Suprapubic skin (tissue), 4 donors: ENCODE measurements around the gene COBLL1. TPM values are rescaled to one million over a fixed set of nuclear protein-coding genes. Genes with fewer than 3 reads are reported as not detected.

Experiments
- DNase-seq, 2 donors: peaks; one replicate each; pipeline ENCODE4 v3.0.0-alpha.2; 2019; ENCODE audit warnings: low spot score in 2 of 2
- H3K27ac ChIP-seq: fragments of 200-600 bp; sonication (generic); one replicate; pipeline ENCODE4 v1.5.1; 2019
- H3K27me3 ChIP-seq: fragments of 200-600 bp; sonication (generic); one replicate; pipeline ENCODE4 v1.5.1; 2019
- H3K36me3 ChIP-seq: fragments of 200-600 bp; sonication (generic); one replicate; pipeline ENCODE4 v1.5.1; 2019
- H3K4me1 ChIP-seq: fragments of 200-600 bp; sonication (generic); one replicate; pipeline ENCODE4 v1.5.1; 2019
- H3K4me3 ChIP-seq: fragments of 200-600 bp; sonication (generic); one replicate; pipeline ENCODE4 v1.5.1; 2019; ENCODE audit warnings: mild to moderate bottlenecking
- H3K9me3 ChIP-seq: fragments of 200-600 bp; sonication (generic); one replicate; pipeline ENCODE4 v1.5.1; 2019
- EP300 ChIP-seq: sonication (generic); formaldehyde crosslinking; IDR thresholded peaks from one replicate; pipeline ENCODE4 v1.6.1; 2017; ENCODE audit warnings: antibody characterized with exemption
- POLR2A ChIP-seq, 2 donors: fragments of 450-650 bp; IDR thresholded peaks; one replicate each; pipeline ENCODE4 v1.6.1; 2017; ENCODE audit warnings: antibody characterized with exemption in 2 of 2, mild to moderate bottlenecking in 2 of 2, moderate library complexity in 2 of 2
- POLR2AphosphoS5 ChIP-seq, 3 donors: sonication (generic); formaldehyde crosslinking; IDR thresholded peaks; one replicate each; pipeline ENCODE4 v1.6.1; 2017; ENCODE audit warnings: antibody characterized with exemption in 3 of 3
- WGBS: methylation state at CpG from one replicate; pipeline ENCODE4 v1.1.5; 2018; 5-methylcytosine and 5-hydroxymethylcytosine counted together
- total RNA-seq, 4 donors: library from RNA; depleted of rRNA; stranded (reverse); fragments of >200 nt; gene quantifications; one replicate each; pipeline ENCODE4 v1.1.0, GENCODE V29; 2016
- TF ChIP-seq, protein P1 (sequence below), 2 donors: fragments of 200-600 bp in 1 of 2; fragments of 450-650 bp in 1 of 2; sonication (generic) in 1 of 2; IDR thresholded peaks; one replicate each; pipeline ENCODE4 v1.5.1; 2016 to 2019; ENCODE audit warnings: antibody characterized with exemption in 2 of 2, mild to moderate bottlenecking in 1 of 2, moderate library complexity in 1 of 2

The COBLL1 gene
- total RNA-seq, 4 donors from 2014 or later = 36.2 to 170 (median 61.0) TPM

DNA sequence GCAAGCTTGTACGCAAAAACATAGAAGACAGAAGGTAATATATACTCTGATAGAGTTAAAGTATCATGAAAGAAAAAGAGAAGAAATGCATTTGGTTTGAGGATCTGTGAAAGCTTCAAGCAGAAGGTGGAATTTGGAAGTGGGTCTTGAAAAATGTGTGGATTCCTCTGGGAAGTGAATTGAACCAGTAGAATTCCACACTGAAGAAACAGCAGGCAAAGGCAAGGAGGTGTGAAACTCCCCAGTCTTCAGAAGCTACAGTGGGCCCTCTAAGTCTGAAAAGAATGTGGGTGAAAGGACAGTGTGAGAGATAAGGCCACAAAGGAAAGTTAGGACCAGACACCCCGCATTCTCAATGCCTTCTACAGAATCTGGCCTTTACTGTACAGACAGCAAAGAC, 25.6 kb downstream of the COBLL1 start:
- TF ChIP-seq POLR2A (IDR thresholded peaks at IDR 0.05) = no peak
- TF ChIP-seq, protein P1, sequence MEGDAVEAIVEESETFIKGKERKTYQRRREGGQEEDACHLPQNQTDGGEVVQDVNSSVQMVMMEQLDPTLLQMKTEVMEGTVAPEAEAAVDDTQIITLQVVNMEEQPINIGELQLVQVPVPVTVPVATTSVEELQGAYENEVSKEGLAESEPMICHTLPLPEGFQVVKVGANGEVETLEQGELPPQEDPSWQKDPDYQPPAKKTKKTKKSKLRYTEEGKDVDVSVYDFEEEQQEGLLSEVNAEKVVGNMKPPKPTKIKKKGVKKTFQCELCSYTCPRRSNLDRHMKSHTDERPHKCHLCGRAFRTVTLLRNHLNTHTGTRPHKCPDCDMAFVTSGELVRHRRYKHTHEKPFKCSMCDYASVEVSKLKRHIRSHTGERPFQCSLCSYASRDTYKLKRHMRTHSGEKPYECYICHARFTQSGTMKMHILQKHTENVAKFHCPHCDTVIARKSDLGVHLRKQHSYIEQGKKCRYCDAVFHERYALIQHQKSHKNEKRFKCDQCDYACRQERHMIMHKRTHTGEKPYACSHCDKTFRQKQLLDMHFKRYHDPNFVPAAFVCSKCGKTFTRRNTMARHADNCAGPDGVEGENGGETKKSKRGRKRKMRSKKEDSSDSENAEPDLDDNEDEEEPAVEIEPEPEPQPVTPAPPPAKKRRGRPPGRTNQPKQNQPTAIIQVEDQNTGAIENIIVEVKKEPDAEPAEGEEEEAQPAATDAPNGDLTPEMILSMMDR (IDR thresholded peaks at IDR 0.05) = no peak
- no peak for TF ChIP-seq POLR2AphosphoS5 (IDR thresholded peaks at IDR 0.05)
- no peak for TF ChIP-seq EP300
- Histone ChIP-seq H3K4me1 (peaks cover 3% of the 10 kb centered on the region), H3K9me3 (no peaks in the 10 kb centered on the region), H3K4me3 (no peak overlapping the region), H3K27me3 (no peaks in the 10 kb centered on the region), H3K27ac (no peak overlapping the region), H3K36me3 (no peaks in the 10 kb centered on the region)
- no peak for DNase-seq
- 96% methylated on average over 2 of the region's 2 CpGs for WGBS

DNA sequence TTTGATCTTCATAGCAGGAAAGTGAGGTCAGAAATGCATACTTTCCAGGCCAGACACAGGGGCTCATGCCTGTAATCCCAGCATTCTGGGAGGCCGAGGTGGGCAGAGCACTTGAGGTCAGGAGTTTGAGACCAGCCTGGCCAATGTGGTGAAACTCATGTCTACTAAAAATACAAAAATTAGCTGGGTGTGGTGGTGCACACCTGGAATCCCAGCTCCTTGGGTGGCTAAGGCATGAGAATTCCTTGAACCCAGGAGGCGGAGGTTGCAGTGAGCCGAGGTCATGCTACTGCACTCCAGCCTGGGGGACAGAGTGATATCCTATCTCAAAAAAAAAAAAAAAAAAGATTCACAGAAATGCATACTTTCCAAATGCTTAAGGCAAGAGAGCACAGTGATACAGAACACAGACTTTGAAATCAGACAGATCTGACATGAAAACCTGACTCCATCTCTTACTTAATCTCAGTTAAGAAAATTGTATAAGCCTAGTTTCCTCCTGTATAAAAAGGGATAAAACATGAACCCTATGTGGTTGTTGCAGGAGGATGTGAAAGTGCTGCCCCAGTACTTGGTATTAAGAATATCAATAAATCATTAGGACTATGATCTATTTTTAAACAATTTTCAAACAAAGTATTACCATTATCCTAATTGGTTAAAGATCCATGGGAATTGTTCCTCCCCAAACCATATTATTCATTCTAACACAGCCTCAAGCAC, 26.4 kb downstream of the COBLL1 start:
- no peaks in the 10 kb centered on the region for H3K27me3 ChIP-seq
- H3K9me3 ChIP-seq = no peaks in the 10 kb centered on the region
- TF ChIP-seq POLR2A (IDR thresholded peaks at IDR 0.05) (no peak), EP300 (no peak), POLR2AphosphoS5 (IDR thresholded peaks at IDR 0.05) (no peak)
- TF ChIP-seq, protein P1 (IDR thresholded peaks at IDR 0.05) = no peak
- H3K4me3 ChIP-seq = no peak overlapping the region
- peaks cover 9% of the 10 kb centered on the region for H3K4me1 ChIP-seq
- DNase-seq = no peak
- WGBS = 82% methylated on average over 3 of the region's 3 CpGs
- H3K36me3 ChIP-seq = no peaks in the 10 kb centered on the region
- no peak overlapping the region for H3K27ac ChIP-seq

DNA sequence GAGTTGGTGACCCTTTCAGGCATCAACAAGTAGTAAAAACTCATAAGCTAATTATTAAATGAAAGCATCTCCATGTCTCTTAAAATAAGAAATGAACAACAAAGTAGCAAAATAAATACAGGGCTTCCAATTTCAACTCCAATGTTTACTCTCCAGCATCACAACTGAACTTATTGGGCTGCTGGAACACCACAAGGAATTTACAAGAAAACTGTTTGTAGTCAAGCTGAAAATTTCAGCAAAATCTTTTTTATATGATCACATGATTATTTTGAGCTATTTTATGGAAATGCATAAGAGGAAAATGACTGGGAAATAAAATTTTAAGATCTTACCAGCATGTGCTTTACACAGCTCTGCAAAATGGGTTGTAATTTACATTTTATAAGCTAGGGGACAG, 28.1 kb downstream of the COBLL1 start:
- Histone ChIP-seq H3K4me1 (peaks cover 17% of the 10 kb centered on the region), H3K36me3 (no peaks in the 10 kb centered on the region), H3K27ac (no peak overlapping the region), H3K4me3 (no peak overlapping the region), H3K9me3 (no peaks in the 10 kb centered on the region), H3K27me3 (no peaks in the 10 kb centered on the region)
- no peak for DNase-seq
- TF ChIP-seq, protein P1 (IDR thresholded peaks at IDR 0.05) = no peak
- TF ChIP-seq POLR2AphosphoS5 (IDR thresholded peaks at IDR 0.05) (no peak), EP300 (no peak), POLR2A (IDR thresholded peaks at IDR 0.05) (no peak)

DNA sequence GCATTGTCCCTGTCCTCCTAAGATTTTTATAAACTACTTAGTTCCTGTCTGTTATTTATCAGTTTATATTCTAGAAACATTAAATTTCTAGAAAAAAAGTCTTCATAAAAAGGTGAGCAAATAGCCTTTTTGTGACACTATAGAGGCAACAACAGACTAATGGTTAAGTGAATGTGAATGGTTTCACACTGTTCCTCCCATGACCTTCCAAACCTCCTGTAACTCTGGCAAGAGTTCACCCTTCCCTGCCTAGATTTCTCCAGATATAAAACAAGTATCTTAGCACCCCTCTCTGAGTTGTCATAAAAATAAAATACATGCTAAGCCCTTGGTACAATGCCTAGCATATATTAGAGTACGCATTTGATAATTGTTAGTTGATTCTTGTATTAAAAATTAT, 29.2 kb downstream of the COBLL1 start:
- Histone ChIP-seq H3K27me3 (no peaks in the 10 kb centered on the region), H3K4me3 (no peak overlapping the region), H3K27ac (no peak overlapping the region), H3K9me3 (no peaks in the 10 kb centered on the region), H3K36me3 (no peaks in the 10 kb centered on the region), H3K4me1 (peaks cover 17% of the 10 kb centered on the region)
- TF ChIP-seq, protein P1 (IDR thresholded peaks at IDR 0.05) = no peak
- TF ChIP-seq EP300 (no peak), POLR2A (IDR thresholded peaks at IDR 0.05) (no peak), POLR2AphosphoS5 (IDR thresholded peaks at IDR 0.05) (no peak)
- DNase-seq = no peak
- WGBS = 83% methylated on average over 1 of the region's 1 CpG

DNA sequence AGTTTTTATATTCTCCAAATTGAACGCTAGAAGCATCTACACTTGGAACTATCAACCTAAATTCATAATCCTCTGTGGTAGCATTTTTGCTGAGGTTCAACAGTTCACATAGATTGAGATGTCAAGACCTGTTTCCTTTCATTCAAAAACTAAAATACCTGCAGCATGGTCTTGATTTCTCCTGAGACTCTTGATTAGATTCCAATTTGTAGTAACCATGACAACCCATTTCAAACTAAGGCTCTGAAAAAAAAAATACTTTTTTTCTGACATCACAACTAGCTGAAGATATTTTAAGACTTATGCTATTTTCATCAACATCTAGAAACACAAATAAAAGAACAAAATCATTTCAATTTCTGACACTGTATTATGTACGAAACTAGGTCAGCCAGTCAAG, 29.8 kb downstream of the COBLL1 start:
- Histone ChIP-seq H3K27me3 (no peaks in the 10 kb centered on the region), H3K36me3 (no peaks in the 10 kb centered on the region), H3K9me3 (no peaks in the 10 kb centered on the region), H3K4me3 (no peak overlapping the region), H3K27ac (no peak overlapping the region), H3K4me1 (peaks cover 16% of the 10 kb centered on the region)
- TF ChIP-seq, protein P1 (IDR thresholded peaks at IDR 0.05) = no peak
- TF ChIP-seq POLR2A (IDR thresholded peaks at IDR 0.05) (no peak), POLR2AphosphoS5 (IDR thresholded peaks at IDR 0.05) (no peak), EP300 (no peak)
- WGBS = 78% methylated on average over 2 of the region's 2 CpGs
- no peak for DNase-seq
